Natural killer cell treated with Interleukin-12 subunit alpha and Interleukin-12 subunit beta and Interleukin-15 and Interleukin-18, amount 100 ng/mL, for 72 hours (primary cell): ENCODE data around the gene ITPKB. TPM values are rescaled to one million over a fixed set of nuclear protein-coding genes. Genes with fewer than 3 reads are reported as not detected.

ENCODE experiments used
- ATAC-seq, 2 donors: fragments of 150-1000 bp; cut with Tn5 transposase in 1 of 2; sonication (Bioruptor Pico), chemical (Tn5 transposase) in 1 of 2; 2 replicates each; pipeline ENCODE4 v1.10.0; 2021
- DNase-seq: peaks from one replicate; pipeline ENCODE4 v3.0.0; 2022; ENCODE audit warnings: low spot score
- H3K27ac Mint-ChIP-seq, 2 donors: 1 replicate in 1 of 2; 2 replicates in 1 of 2; pipeline ENCODE4 v1.8.0; 2022; ENCODE audit warnings: mixed read lengths in 2 of 2, mild to moderate bottlenecking in 1 of 2, moderate library complexity in 1 of 2
- H3K27me3 Mint-ChIP-seq, 2 donors: 1 replicate in 1 of 2; 2 replicates in 1 of 2; pipeline ENCODE4 v1.8.0; 2022; ENCODE audit warnings: mixed read lengths in 2 of 2
- H3K36me3 Mint-ChIP-seq: one replicate; pipeline ENCODE4 v1.8.0; 2022; ENCODE audit warnings: mixed read lengths
- H3K4me1 Mint-ChIP-seq, 2 donors: 1 replicate in 1 of 2; 2 replicates in 1 of 2; pipeline ENCODE4 v1.8.0; 2022; ENCODE audit warnings: low read depth in 2 of 2, mixed read lengths in 2 of 2, mild to moderate bottlenecking in 1 of 2
- H3K4me3 Mint-ChIP-seq: one replicate; pipeline ENCODE4 v1.8.0; 2022; ENCODE audit warnings: mixed read lengths
- H3K9me3 Mint-ChIP-seq: 2 replicates; pipeline ENCODE4 v1.8.0; 2022; ENCODE audit warnings: mixed read lengths
- total RNA-seq, 2 donors: library from RNA; stranded (reverse); gene quantifications; one replicate each; pipeline ENCODE4 v1.2.3, GENCODE V29; 2022

Gene ITPKB
- total RNA-seq, 2 donors from 2014 or later = 27.2 to 35.2 TPM

DNA sequence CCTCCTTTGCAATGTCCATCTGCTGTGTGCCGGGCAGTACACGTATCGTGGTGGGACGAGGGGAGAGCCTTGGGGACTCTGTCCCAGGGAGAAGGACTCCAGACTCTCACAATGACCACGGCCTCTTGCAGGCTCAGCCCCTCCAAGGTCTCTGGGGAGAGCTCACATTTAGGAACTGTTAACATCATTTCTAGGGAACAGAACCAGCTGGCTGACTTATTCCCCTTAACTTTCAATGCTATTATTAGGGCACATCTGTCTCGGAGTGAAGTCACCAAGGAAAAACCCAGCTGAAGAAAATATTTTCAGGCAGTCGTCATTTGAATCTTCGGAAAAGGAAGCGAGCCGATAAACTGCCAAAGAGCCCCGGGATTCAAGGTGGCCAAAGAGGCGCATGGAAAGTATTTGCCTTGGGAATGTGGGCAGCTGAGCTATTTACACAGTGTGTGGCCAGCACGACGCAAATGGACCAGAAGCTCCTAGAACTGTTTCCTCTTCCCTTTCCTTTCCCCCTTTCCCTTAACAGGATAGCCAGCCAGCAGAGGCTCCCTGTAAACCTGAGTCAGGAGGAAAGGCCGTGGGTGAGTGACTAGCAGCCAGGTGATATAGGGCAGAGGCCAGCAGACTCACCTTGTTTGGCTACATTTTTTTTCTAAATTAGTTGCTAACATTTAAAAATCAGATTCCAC is 74.5 kb downstream of the ITPKB start:
- no peaks in the 10 kb centered on the region for H3K9me3 Mint-ChIP-seq
- no peaks in the 10 kb centered on the region for H3K36me3 Mint-ChIP-seq
- peak overlapping the region; percentile 58 for H3K4me3 Mint-ChIP-seq
- H3K27me3 Mint-ChIP-seq = no peaks in the 10 kb centered on the region
- H3K27ac Mint-ChIP-seq = peak overlapping the region in 1 of 2 donors; percentile 62
- peaks cover 77 to 83% of the 10 kb centered on the region in 2 donors for H3K4me1 Mint-ChIP-seq
- DNase-seq (no peak), ATAC-seq (no peak)

- H3K36me3 Mint-ChIP-seq = no peaks in the 10 kb centered on the region
- H3K4me3 Mint-ChIP-seq = peak overlapping the region; percentile 68
- no peak for ATAC-seq
Observed at GRCh38 chr1:226663327-226663704, 75.8 kb downstream of the ITPKB start.

DNA sequence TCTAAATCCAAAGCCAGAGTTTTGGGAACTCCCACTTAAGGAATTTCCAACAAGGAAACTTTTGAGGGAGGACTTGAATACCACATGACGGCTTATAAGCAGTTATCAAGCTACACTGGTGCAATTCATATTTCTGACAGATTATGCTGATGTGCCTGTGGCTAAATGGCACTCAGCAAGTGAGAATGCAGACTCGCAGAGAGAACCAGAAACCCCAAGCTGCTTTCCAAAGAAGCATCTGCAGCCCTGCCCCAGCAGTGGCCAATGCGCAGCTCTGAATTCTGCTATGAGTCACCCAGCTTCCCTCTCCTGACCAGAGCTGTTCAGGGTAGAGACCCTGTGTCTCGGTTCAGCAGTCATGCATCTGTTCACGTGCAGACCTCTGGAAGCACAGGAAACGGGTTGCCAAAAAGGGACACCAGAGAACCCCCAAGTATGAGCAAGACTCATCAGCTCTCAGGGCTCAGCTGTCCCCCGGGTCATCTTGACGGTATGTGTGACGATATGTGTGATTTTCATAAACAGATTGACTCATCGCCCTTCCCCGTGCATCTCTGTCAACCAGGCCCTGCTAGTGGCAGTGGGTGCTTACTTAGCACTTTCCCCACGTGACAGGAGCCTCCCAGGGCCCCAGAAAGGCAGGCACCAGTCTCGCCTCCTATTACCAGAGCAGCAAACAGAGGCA is 76.3 kb downstream of the ITPKB start:
- Mint-ChIP-seq H3K27me3 (no peaks in the 10 kb centered on the region), H3K4me3 (peak overlapping the region; percentile 68), H3K27ac (peak overlapping the region; percentile 62 to 95), H3K36me3 (no peaks in the 10 kb centered on the region), H3K9me3 (no peaks in the 10 kb centered on the region), H3K4me1 (peaks cover 81 to 86% of the 10 kb centered on the region in 2 donors)
- ATAC-seq = peak; percentile 97
- peak; percentile 92 for DNase-seq

More at GRCh38 chr1:226663327-226663704, 75.8 kb downstream of the ITPKB start:
- Mint-ChIP-seq H3K9me3 (no peaks in the 10 kb centered on the region), H3K27ac (peak overlapping the region; percentile 62 to 95), H3K27me3 (no peaks in the 10 kb centered on the region), H3K4me1 (peaks cover 79 to 84% of the 10 kb centered on the region in 2 donors)
- no peak for DNase-seq

DNA sequence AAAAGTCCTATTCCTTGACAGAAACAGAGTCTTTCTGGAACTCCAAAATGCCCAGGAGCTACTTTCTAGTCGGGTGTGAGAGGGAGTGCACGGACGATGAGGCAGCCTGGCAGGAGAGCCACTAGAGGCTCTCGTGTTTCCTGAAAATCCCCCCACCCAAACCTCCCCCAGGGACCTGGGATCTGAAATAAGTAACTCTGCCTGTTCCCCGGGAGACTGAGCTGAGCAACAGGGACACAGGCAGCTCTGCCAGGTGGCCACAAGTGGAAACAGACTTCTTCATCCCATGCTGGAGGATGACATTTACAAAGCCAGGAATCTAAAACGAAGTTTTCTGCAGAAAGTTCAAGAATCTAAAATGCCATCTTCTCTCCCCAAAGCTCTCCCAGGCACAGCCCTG is 77.1 kb downstream of the ITPKB start:
- H3K4me3 Mint-ChIP-seq = peak overlapping the region; percentile 68

DNA sequence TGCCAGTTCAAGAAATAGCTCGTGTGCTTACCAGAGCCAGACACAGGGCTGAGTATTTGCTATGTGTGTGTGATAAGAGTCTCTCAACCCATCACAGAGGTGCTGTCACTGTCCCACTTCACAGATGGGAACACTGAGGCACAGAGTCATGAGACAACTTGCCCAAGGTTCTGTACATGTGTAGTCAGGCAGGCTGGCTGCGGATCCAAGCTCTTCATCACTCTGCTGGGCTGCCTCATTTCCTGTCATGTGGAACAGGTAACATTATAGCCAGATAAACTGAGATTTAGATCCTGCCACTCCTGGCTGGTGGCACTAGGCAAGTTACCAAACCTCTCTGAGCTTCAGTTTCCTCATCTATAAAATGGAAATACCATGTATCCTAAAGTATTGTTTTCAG is 77.8 kb downstream of the ITPKB start:
- Mint-ChIP-seq H3K27me3 (no peaks in the 10 kb centered on the region), H3K36me3 (no peaks in the 10 kb centered on the region), H3K4me1 (peaks cover 83 to 84% of the 10 kb centered on the region in 2 donors), H3K27ac (peak overlapping the region; percentile 92 to 95), H3K4me3 (peak overlapping the region; percentile 65), H3K9me3 (no peaks in the 10 kb centered on the region)
- no peak for ATAC-seq
- no peak for DNase-seq

More for the DNA sequence above, 77.1 kb downstream of the ITPKB start:
- DNase-seq (no peak), ATAC-seq (no peak)
- Mint-ChIP-seq H3K4me1 (peaks cover 84 to 85% of the 10 kb centered on the region in 2 donors), H3K27ac (peak overlapping the region; percentile 92 to 95), H3K36me3 (no peaks in the 10 kb centered on the region), H3K27me3 (no peaks in the 10 kb centered on the region), H3K9me3 (no peaks in the 10 kb centered on the region)

- H3K4me3 Mint-ChIP-seq = peak overlapping the region; percentile 65
Observed at GRCh38 chr1:226660410-226661182, 78.5 kb downstream of the ITPKB start.

GRCh38 chr1:226659641-226660040 is 79.4 kb downstream of the ITPKB start:
- H3K36me3 Mint-ChIP-seq = no peaks in the 10 kb centered on the region
- H3K27me3 Mint-ChIP-seq = no peaks in the 10 kb centered on the region
- H3K4me3 Mint-ChIP-seq = no peak overlapping the region
- ATAC-seq (no peak), DNase-seq (no peak)
- H3K27ac Mint-ChIP-seq = peak overlapping the region; percentile 92 to 95
- peaks cover 76 to 82% of the 10 kb centered on the region in 2 donors for H3K4me1 Mint-ChIP-seq
- no peaks in the 10 kb centered on the region for H3K9me3 Mint-ChIP-seq

More at GRCh38 chr1:226660410-226661182, 78.5 kb downstream of the ITPKB start:
- Mint-ChIP-seq H3K9me3 (no peaks in the 10 kb centered on the region), H3K27me3 (no peaks in the 10 kb centered on the region), H3K27ac (peak overlapping the region; percentile 92 to 95), H3K36me3 (no peaks in the 10 kb centered on the region), H3K4me1 (peaks cover 79 to 81% of the 10 kb centered on the region in 2 donors)
- no peak for ATAC-seq
- no peak for DNase-seq

GRCh38 chr1:226659136-226659535 is 79.9 kb downstream of the ITPKB start:
- DNase-seq (no peak), ATAC-seq (no peak)
- H3K9me3 Mint-ChIP-seq = no peaks in the 10 kb centered on the region
- H3K4me3 Mint-ChIP-seq = no peak overlapping the region
- H3K27me3 Mint-ChIP-seq = no peaks in the 10 kb centered on the region
- peaks cover 76 to 83% of the 10 kb centered on the region in 2 donors for H3K4me1 Mint-ChIP-seq
- peak overlapping the region in 1 of 2 donors; percentile 50 for H3K27ac Mint-ChIP-seq
- H3K36me3 Mint-ChIP-seq = no peaks in the 10 kb centered on the region

DNA sequence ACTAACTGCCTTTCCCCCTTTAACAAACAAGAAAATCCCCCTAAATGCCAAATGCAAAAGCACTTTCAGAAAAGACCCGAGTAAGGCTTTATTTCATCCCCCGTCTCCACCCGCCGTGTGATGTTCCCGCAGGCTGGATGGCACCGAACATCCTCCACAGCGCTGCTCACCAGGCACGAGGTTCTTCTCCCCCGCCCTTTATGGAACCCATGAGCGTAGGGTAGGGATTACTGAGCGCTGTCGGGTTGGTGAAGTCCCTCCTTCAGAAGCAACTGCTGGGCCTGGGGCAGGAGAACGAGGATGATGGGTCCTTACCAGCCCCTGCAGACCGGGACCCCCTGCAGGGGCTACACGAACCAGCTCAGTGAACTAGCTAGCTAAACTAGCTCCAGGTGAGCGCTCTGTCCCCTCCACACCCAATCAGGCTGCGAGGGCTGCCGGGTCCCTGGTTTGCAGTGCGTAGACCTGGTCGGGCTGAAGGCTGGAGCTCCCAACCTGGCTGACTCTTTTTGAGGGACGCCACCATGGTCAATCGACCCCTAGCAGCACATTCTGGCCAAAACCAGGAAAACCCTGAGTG is 80.4 kb downstream of the ITPKB start:
- H3K9me3 Mint-ChIP-seq = no peaks in the 10 kb centered on the region
- DNase-seq = no peak
- peaks cover 76 to 83% of the 10 kb centered on the region in 2 donors for H3K4me1 Mint-ChIP-seq
- no peak overlapping the region for H3K4me3 Mint-ChIP-seq
- H3K36me3 Mint-ChIP-seq = no peaks in the 10 kb centered on the region
- H3K27me3 Mint-ChIP-seq = no peaks in the 10 kb centered on the region
- ATAC-seq = no peak
- H3K27ac Mint-ChIP-seq = peak overlapping the region in 1 of 2 donors; percentile 84

DNA sequence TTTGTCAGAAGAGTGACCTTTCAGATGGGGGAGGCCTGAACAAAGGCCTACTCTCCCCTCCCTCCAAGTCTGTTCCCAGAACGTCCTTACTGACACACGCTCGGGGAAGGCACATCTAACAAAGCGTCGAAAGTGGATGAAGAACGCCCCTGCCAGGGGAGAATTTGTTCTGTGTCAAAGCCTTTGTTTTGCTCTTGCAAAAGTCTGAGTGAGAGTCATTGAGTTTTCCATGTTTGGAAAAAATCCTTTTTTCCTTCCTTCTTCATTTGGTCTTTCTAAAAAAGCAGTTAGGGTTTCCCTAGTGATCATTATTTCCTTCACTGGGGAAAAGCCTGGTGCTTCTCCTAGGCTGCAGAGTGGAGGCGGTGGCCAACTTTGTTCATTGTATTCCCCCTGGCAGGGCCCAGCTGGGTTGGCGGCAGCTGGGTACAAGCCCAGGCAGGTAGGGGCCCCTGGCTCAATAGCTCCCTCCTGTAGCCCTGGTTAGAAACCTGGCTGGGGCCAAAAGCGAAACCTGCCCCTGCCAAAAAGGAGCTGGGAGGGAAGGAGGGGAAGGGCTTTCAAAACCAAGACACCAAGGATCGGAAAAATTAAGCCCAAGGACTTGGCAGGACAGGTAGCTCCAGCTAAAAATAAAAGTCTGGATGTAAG is 81.1 kb downstream of the ITPKB start:
- no peaks in the 10 kb centered on the region for H3K27me3 Mint-ChIP-seq
- DNase-seq (no peak), ATAC-seq (no peak)
- no peaks in the 10 kb centered on the region for H3K9me3 Mint-ChIP-seq
- peak overlapping the region in 1 of 2 donors; percentile 84 for H3K27ac Mint-ChIP-seq
- no peak overlapping the region for H3K4me3 Mint-ChIP-seq
- peaks cover 76 to 82% of the 10 kb centered on the region in 2 donors for H3K4me1 Mint-ChIP-seq
- H3K36me3 Mint-ChIP-seq = no peaks in the 10 kb centered on the region

DNA sequence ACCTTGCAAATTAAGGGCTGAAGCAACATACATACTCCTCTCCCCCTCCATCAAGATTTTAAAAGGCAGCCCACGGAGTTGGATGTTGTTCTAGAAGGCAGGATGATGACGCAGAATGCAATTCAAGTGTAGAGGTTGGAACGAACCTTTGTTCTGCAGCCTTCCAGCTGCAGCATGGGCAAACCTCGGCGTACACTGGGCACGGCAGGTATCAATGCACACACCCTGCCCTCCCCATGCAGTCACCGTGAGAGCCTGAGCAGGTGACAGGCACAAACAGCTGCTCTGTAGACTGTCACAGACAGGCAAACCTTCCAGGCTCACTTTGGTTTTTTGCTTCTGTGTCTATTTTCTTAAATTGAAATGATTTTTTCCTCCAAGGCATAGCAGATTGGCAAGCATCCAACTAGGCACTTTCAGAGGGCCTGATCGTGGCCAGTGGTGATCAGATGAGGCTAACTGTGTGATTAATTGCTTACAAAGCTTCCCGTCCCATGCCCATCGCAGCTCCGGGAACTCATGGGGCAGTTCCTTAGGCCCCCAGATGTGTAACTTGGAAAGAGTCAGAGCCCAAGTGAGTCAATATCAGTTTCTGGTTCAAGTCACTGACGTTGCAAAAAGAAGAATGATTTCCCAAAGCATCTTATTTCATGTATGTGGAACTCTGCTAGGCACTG is 82.3 kb downstream of the ITPKB start:
- Mint-ChIP-seq H3K27me3 (no peaks in the 10 kb centered on the region), H3K27ac (peak overlapping the region in 1 of 2 donors; percentile 84), H3K36me3 (no peaks in the 10 kb centered on the region), H3K4me1 (peaks cover 70 to 74% of the 10 kb centered on the region in 2 donors), H3K9me3 (no peaks in the 10 kb centered on the region), H3K4me3 (no peak overlapping the region)
- no peak for DNase-seq
- ATAC-seq = no peak

- Mint-ChIP-seq H3K27ac (peak overlapping the region in 1 of 2 donors; percentile 84), H3K36me3 (no peaks in the 10 kb centered on the region), H3K27me3 (no peaks in the 10 kb centered on the region), H3K4me3 (no peak overlapping the region), H3K9me3 (no peaks in the 10 kb centered on the region), H3K4me1 (peaks cover 65 to 68% of the 10 kb centered on the region in 2 donors)
- ATAC-seq = no peak
- DNase-seq = no peak
Observed at GRCh38 chr1:226656201-226656600, 82.9 kb downstream of the ITPKB start.
